Endothelial cell of umbilical vein (primary cell): ENCODE results near the gene CLP1. TPM values are rescaled to one million over a fixed set of nuclear protein-coding genes. Genes with fewer than 3 reads are reported as not detected.

Source experiments
- BruUV-seq: library from RNA; stranded (reverse); fragments of 400-500 nt; replicated peaks from 2 replicates; lab custom pipeline; 2021; lab: Mats Ljungman, UMichigan
- CTCF ChIA-PET: fragments of 300-600, 350-600 bp; sonication (Branson Sonifier 250); formaldehyde crosslinking; loops from one replicate; lab custom pipeline; 2021; ENCODE audit warnings: antibody characterized with exemption, inconsistent platforms; lab: Charles Lee
- POLR2A ChIA-PET: fragments of 300-600, 350-600 bp; sonication (Branson Sonifier 250); formaldehyde crosslinking; loops from one replicate; lab custom pipeline; 2021; ENCODE audit warnings: antibody characterized with exemption, inconsistent platforms; lab: Charles Lee
- DNase-seq: peaks from one replicate; pipeline ENCODE4 v3.0.0-alpha.2; 2011; ENCODE audit warnings: low read depth, low spot score
- FAIRE-seq: peaks from 2 replicates; lab custom pipeline; 2011; peaks lifted over from hg19 to GRCh38; lab: Jason Lieb, UNC
- H2AFZ ChIP-seq: 2 replicates; pipeline ENCODE4 v1.6.0; 2012; ENCODE audit warnings: low read depth, low read length, control low read depth, inconsistent platforms
- H3K27ac ChIP-seq: 2 replicates; pipeline ENCODE4 v1.5.1; 2011; ENCODE audit warnings: low read depth, mild to moderate bottlenecking, control low read depth, low read length, moderate library complexity; ENCODE audit not compliant: insufficient read depth
- H3K27me3 ChIP-seq, 2 experiments: 2 replicates each; pipeline versions ENCODE4 v1.6.0 to v1.6.1; 2011; ENCODE audit warnings: low read length in 2 of 2, mixed read lengths in 1 of 2; ENCODE audit not compliant: control insufficient read depth in 2 of 2, insufficient read depth in 2 of 2
- H3K36me3 ChIP-seq, 2 experiments: 2 replicates in 1 of 2; 3 replicates in 1 of 2; pipeline ENCODE4 v1.5.1; 2011; ENCODE audit warnings: low read length in 2 of 2, mild to moderate bottlenecking in 1 of 2, moderate library complexity in 1 of 2; ENCODE audit not compliant: control insufficient read depth in 2 of 2, insufficient read depth in 2 of 2; ENCODE audit errors: extremely low read depth in 1 of 2
- H3K4me1 ChIP-seq: 3 replicates; pipeline ENCODE4 v1.5.1; 2011; ENCODE audit warnings: mild to moderate bottlenecking, low read length; ENCODE audit not compliant: control insufficient read depth, insufficient read depth; ENCODE audit errors: extremely low read depth
- H3K4me2 ChIP-seq: 2 replicates; pipeline ENCODE4 v1.6.1; 2011; ENCODE audit warnings: low read length, control low read depth, mixed read lengths; ENCODE audit not compliant: insufficient read depth
- H3K4me3 ChIP-seq, 3 experiments: fragments of 200-600 bp in 1 of 3; sonication (generic), shearing (Covaris generic) in 1 of 3; replicated peaks in 1 of 3; 2 replicates each; pipeline ENCODE4 v1.5.1; 2011 to 2016; ENCODE audit warnings: control low read depth in 3 of 3, low read length in 3 of 3, mild to moderate bottlenecking in 2 of 3, inconsistent platforms in 1 of 3, low read depth in 1 of 3, moderate library complexity in 1 of 3; ENCODE audit not compliant: insufficient read depth in 1 of 3
- H3K79me2 ChIP-seq: 2 replicates; pipeline ENCODE4 v1.6.0; 2012; ENCODE audit warnings: low read length, inconsistent platforms; ENCODE audit not compliant: control insufficient read depth, insufficient read depth
- H3K9ac ChIP-seq: replicated peaks from 2 replicates; pipeline ENCODE3; 2011; ENCODE audit warnings: low read length, control low read depth; ENCODE audit not compliant: insufficient read depth; ENCODE audit errors: extremely low read depth
- H3K9me1 ChIP-seq: replicated peaks from 3 replicates; pipeline ENCODE4 v1.6.0; 2011; ENCODE audit warnings: mild to moderate bottlenecking, low read length; ENCODE audit not compliant: control insufficient read depth, insufficient read depth; ENCODE audit errors: extremely low read depth
- H3K9me3 ChIP-seq: replicated peaks from 2 replicates; pipeline ENCODE4 v1.5.1; 2012; ENCODE audit warnings: low read length, inconsistent platforms; ENCODE audit not compliant: control insufficient read depth, insufficient read depth
- H4K20me1 ChIP-seq: replicated peaks from 2 replicates; pipeline ENCODE3; 2011; ENCODE audit warnings: mild to moderate bottlenecking, low read length; ENCODE audit not compliant: control insufficient read depth, insufficient read depth; ENCODE audit errors: extremely low read depth
- CTCF ChIP-seq, 2 donors: IDR thresholded peaks; 1 replicate in 1 of 2; 2 replicates in 1 of 2; pipeline ENCODE4 v1.5.1; 2011; ENCODE audit warnings: low read length in 2 of 2, mild to moderate bottlenecking in 2 of 2, moderate library complexity in 2 of 2, control low read depth in 1 of 2, inconsistent platforms in 1 of 2, low read depth in 1 of 2; ENCODE audit not compliant: insufficient read depth in 1 of 2; ENCODE audit errors: extremely low read depth in 1 of 2
- EZH2 ChIP-seq: IDR thresholded peaks from 2 replicates; pipeline ENCODE4 v1.6.1; 2012; ENCODE audit warnings: borderline replicate concordance, low read depth, mild to moderate bottlenecking, moderate library complexity, low read length, inconsistent platforms; ENCODE audit not compliant: severe bottlenecking
- FOS ChIP-seq: IDR thresholded peaks from 2 replicates; pipeline ENCODE4 v1.6.1; 2011; ENCODE audit warnings: mild to moderate bottlenecking, low read length, moderate library complexity, borderline replicate concordance; ENCODE audit not compliant: insufficient read depth
- GATA2 ChIP-seq: IDR thresholded peaks from 2 replicates; pipeline ENCODE4 v1.7.0; 2011; ENCODE audit warnings: low read depth, mild to moderate bottlenecking, moderate library complexity, mixed read lengths, low read length; ENCODE audit not compliant: insufficient read length, insufficient read depth
- JUN ChIP-seq: IDR thresholded peaks from 2 replicates; pipeline ENCODE4 v1.6.1; 2011; ENCODE audit warnings: borderline replicate concordance, low read depth; ENCODE audit not compliant: insufficient read length, insufficient read depth
- MAX ChIP-seq: IDR thresholded peaks from 2 replicates; pipeline ENCODE4 v1.6.1; 2011; ENCODE audit not compliant: insufficient read depth, insufficient read length
- MYC ChIP-seq: IDR thresholded peaks from one replicate; pipeline ENCODE4 v1.6.1; 2011; ENCODE audit warnings: mild to moderate bottlenecking, low read depth, low read length
- POLR2A ChIP-seq: IDR thresholded peaks from 2 replicates; pipeline ENCODE4 v1.6.1; 2012; ENCODE audit warnings: low read depth, mild to moderate bottlenecking, control low read depth, low read length
- POLR2AphosphoS5 ChIP-seq: IDR thresholded peaks from 2 replicates; pipeline ENCODE4 v1.6.1; 2012; ENCODE audit warnings: low read depth, mild to moderate bottlenecking, control low read depth, low read length, moderate library complexity; ENCODE audit not compliant: insufficient read depth
- dilution Hi-C: fragments of 300-500 bp; cut with MboI; formaldehyde crosslinking; loops from one replicate; pipeline ENCODE4 v1.15.0; 2019; ENCODE audit warnings: low sequenced_read_pairs; ENCODE audit not compliant: extremely low pct_ligation_motif_present
- intact Hi-C: fragments of 100-400 bp; cut with micrococcal nuclease; formaldehyde crosslinking; loops from one replicate; pipeline ENCODE4 v1.10.0; 2022
- polyA plus RNA-seq, 4 experiments: library from polyadenylated mRNA; depleted of rRNA in 3 of 4; stranded (reverse) in 3 of 4; unstranded in 1 of 4; fragments of >200 nt; gene quantifications; 2 replicates each; pipeline versions ENCODE4 v1.2.1 to v1.2.3, GENCODE V29; 2011 to 2012; ENCODE audit warnings: missing spikeins in 1 of 4
- total RNA-seq: library from RNA; stranded (reverse); gene quantifications from 2 replicates; pipeline ENCODE4 v1.2.3, GENCODE V29; 2021

The CLP1 gene
- total and polyA plus RNA-seq, 2 donors (not counting 3 experiments of a cell fraction or from before 2014, with no cell fraction given) = 17.9 to 20.8 TPM

GRCh38 chr11:57620467-57620866 is 37.1 kb upstream of the CLP1 start:
- Histone ChIP-seq H3K27me3 (no peaks in the 10 kb centered on the region), H3K4me2 (no peak overlapping the region), H2AFZ (no peak overlapping the region), H3K9ac (no peak overlapping the region), H3K27ac (no peak overlapping the region), H4K20me1 (no peaks in the 10 kb centered on the region), H3K9me1 (no peaks in the 10 kb centered on the region), H3K79me2 (no peaks in the 10 kb centered on the region), H3K36me3 (no peaks in the 10 kb centered on the region), H3K4me1 (no peaks in the 10 kb centered on the region), H3K4me3 (no peak overlapping the region), H3K9me3 (no peaks in the 10 kb centered on the region)
- no TSS peak for BruUV-seq
- POLR2A ChIA-PET = no interaction called here
- FAIRE-seq (no peak), DNase-seq (no peak)
- dilution Hi-C loops = no loop called here
- CTCF ChIA-PET = no interaction called here
- intact Hi-C loops = no loop called here
- TF ChIP-seq POLR2A (no peak), JUN (peak; percentile 3)

GRCh38 chr11:57622263-57622662 is 35.3 kb upstream of the CLP1 start:
- FAIRE-seq (no peak), DNase-seq (no peak)
- H3K4me2 ChIP-seq = no peak overlapping the region
- no peaks in the 10 kb centered on the region for H3K79me2 ChIP-seq
- H3K4me1 ChIP-seq = no peaks in the 10 kb centered on the region
- no peaks in the 10 kb centered on the region for H3K36me3 ChIP-seq
- H3K9ac ChIP-seq = no peak overlapping the region
- H3K27me3 ChIP-seq = no peaks in the 10 kb centered on the region
- TF ChIP-seq FOS (no peak), POLR2A (no peak), GATA2 (no peak), MYC (no peak), JUN (no peak), MAX (no peak), CTCF (IDR thresholded peaks at IDR 0.05; ENCODE audit: extremely low read depth in 1 of 2, insufficient read depth in 1 of 2, low read depth in 1 of 2, low read length in 2 of 2) (no peak), POLR2AphosphoS5 (no peak), EZH2 (no peak)
- POLR2A ChIA-PET = no interaction called here
- no peaks in the 10 kb centered on the region for H3K9me1 ChIP-seq
- dilution Hi-C loops = no loop called here
- intact Hi-C loops = no loop called here
- BruUV-seq = no TSS peak
- no peaks in the 10 kb centered on the region for H3K9me3 ChIP-seq
- H2AFZ ChIP-seq = no peak overlapping the region
- H4K20me1 ChIP-seq = no peaks in the 10 kb centered on the region
- no peak overlapping the region for H3K27ac ChIP-seq
- no peak overlapping the region for H3K4me3 ChIP-seq
- CTCF ChIA-PET = interaction anchor here (0.5 to 0.6 kb wide), 2 partner anchors 164 to 537 kb away, joined by 3 read pairs; no protein-coding TSS in a partner anchor
